HG03432 (cell line): ENCODE results near the gene ATP6V1E1.

Source experiments
- ATAC-seq: cut with Tn5 transposase; IDR thresholded peaks from one replicate; pipeline ENCODE4 v1.9.1; 2021; ENCODE audit warnings: mild to moderate bottlenecking, moderate library complexity; ENCODE audit not compliant: unreplicated experiment

ATP6V1E1 gene

GRCh38 chr22:17548756-17549035 is 79.9 kb downstream of the ATP6V1E1 start:
- ATAC-seq: no peak

DNA sequence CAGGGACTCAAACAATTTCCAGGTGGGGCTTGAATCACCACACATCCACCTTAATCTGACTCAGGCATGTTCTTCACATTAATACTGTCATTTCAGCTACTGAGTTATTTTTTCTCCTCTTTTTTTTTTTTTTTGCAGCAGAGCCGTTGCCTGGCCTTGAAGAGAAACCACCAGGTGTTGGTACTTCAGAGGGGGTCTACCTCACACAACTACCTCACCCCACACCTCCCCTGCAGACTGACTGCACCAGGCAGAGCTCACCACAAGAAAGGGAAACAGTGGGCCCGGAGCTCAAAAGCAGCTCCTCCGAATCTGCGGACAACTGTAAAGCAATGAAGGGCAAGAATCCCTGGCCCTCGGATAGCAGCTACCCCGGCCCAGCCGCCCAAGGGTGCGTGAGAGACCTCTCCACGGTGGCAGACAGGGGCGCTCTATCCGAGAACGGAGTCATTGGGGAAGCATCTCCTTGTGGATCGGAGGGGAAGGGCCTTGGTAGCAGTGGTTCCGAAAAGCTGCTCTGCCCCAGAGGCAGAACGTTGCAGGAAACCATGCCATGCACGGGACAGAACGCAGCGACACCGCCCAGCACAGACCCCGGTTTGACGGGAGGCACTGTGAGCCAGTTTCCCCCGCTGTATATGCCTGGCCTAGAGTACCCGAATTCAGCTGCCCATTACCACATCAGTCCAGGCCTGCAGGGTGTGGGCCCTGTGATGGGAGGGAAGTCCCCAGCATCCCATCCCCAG is 80.4 kb downstream of the ATP6V1E1 start:
- no peak for ATAC-seq

GRCh38 chr22:17542452-17542851 is 86.1 kb downstream of the ATP6V1E1 start:
- ATAC-seq: no peak
